ENCODE results near the gene ERBB4. TPM values are rescaled to one million over a fixed set of nuclear protein-coding genes. Genes with fewer than 3 reads are reported as not detected.

Gene ERBB4
- total and polyA plus RNA-seq, 10 of the 15 experiments (the other 5 are each of a cell fraction or from before 2014, with no cell fraction given), result under 0.01 to 0.23 (median 0.01) TPM; not detected in 4

- TF ChIP-seq NFYB (IDR thresholded peaks at IDR 0.05; ENCODE audit: insufficient read depth, low read depth, low read length), result no peak
- no peak for TF ChIP-seq IRF3 (IDR thresholded peaks at IDR 0.05)
- no peak for TF ChIP-seq POLR2AphosphoS2 (IDR thresholded peaks at IDR 0.05; ENCODE audit: low read depth, low read length)
- TF ChIP-seq SREBF1 (IDR thresholded peaks at IDR 0.05; ENCODE audit: low read length), result no peak
- TF ChIP-seq TBL1XR1 (IDR thresholded peaks at IDR 0.05; ENCODE audit: low read depth, low read length), result no peak
- no peak for TF ChIP-seq RFX5 (IDR thresholded peaks at IDR 0.05; ENCODE audit: low read depth, low read length)
- TF ChIP-seq RBBP5 (conservative IDR thresholded peaks at IDR 0.05), result no peak
- no peak for TF ChIP-seq ZNF274 (IDR thresholded peaks at IDR 0.05; ENCODE audit: insufficient read depth, insufficient read length)
- TF ChIP-seq TCF7 (IDR thresholded peaks at IDR 0.05; ENCODE audit: borderline replicate concordance), result no peak
- TF ChIP-seq PAX8 (IDR thresholded peaks at IDR 0.05), result no peak
- TF ChIP-seq JUND (IDR thresholded peaks at IDR 0.05; ENCODE audit: low read depth, low read length), result no peak
- no peak for TF ChIP-seq MEF2B (IDR thresholded peaks at IDR 0.05; ENCODE audit: partially characterized antibody, poor library complexity, severe bottlenecking)
- TF ChIP-seq TAF1 (IDR thresholded peaks at IDR 0.05; ENCODE audit: borderline replicate concordance, low read depth, low read length), result no peak
- TF ChIP-seq ZSCAN29 (IDR thresholded peaks at IDR 0.05), result no peak
- no peak for TF ChIP-seq JUNB (IDR thresholded peaks at IDR 0.05)
- TF ChIP-seq NRF1 (conservative IDR thresholded peaks at IDR 0.05; ENCODE audit: low read depth, low read length), result no peak
- no peak for TF ChIP-seq NKRF (conservative IDR thresholded peaks at IDR 0.05)
- no peak for TF ChIP-seq IKZF2 (IDR thresholded peaks at IDR 0.05)
- no peak for TF ChIP-seq SMARCA5 (IDR thresholded peaks at IDR 0.05)
- no peak for DNase-seq (ENCODE audit: low read depth, low spot score)
- no peak overlapping the region for H3K4me2 ChIP-seq (ENCODE audit: control insufficient read depth, insufficient read depth)
- CTCF ChIA-PET, result interaction anchor here (0.6 to 3.9 kb wide), 18 partner anchors 11 to 1113 kb away, joined by 3 to 22 read pairs (median 4); no protein-coding TSS in a partner anchor
- no peaks in the 10 kb centered on the region; a peak in 1 of 4 replicates for H3K27me3 ChIP-seq (replicated peaks in 1 of 2; ENCODE audit: control insufficient read depth in 2 of 2, insufficient read depth in 2 of 2, low read length in 1 of 2)
- intact Hi-C loops (cut with micrococcal nuclease; ENCODE audit: unreplicated experiment) (loop anchor here (2.0 kb wide), 1 partner anchor 1112 kb away; no protein-coding TSS in a partner anchor), in situ Hi-C loops (cut with MboI) (no loop called here)
- H2AFZ ChIP-seq (ENCODE audit: control insufficient read depth, low read depth, low read length), result no peak overlapping the region
- ATAC-seq, result no peak
- WGBS (ENCODE audit: insufficient coverage, insufficient replicate concordance, low lambda C conversion rate, missing lambda C conversion rate), result 42% methylated on average over 6 of the region's 6 CpGs
- SMC1A ChIA-PET (ENCODE audit: uncharacterized antibody, unreplicated experiment), result interaction anchor here (0.6 to 1.8 kb wide), 2 partner anchors 243 to 1113 kb away, joined by 4 to 13 read pairs; no protein-coding TSS in a partner anchor
- H3K36me3 ChIP-seq (ENCODE audit: control insufficient read depth in 2 of 2, insufficient read depth in 2 of 2, low read length in 1 of 2), result no peaks in the 10 kb centered on the region
- no peaks in the 10 kb centered on the region for H3K9me3 ChIP-seq (replicated peaks; ENCODE audit: control insufficient read depth, insufficient read depth, low read length)
- H3K4me3 ChIP-seq, result no peak overlapping the region
- no peak overlapping the region for H3K27ac ChIP-seq (ENCODE audit: control insufficient read depth, insufficient read depth)
- BruUV-seq (replicated peaks), result no TSS peak
- H4K20me1 ChIP-seq (ENCODE audit: control insufficient read depth, insufficient read depth), result no peaks in the 10 kb centered on the region
- no peak for FAIRE-seq
- POLR2A ChIA-PET, result no interaction called here
- no peaks in the 10 kb centered on the region for H3K4me1 ChIP-seq (ENCODE audit: control insufficient read depth, insufficient read depth, low read length)
- H3K9ac ChIP-seq (ENCODE audit: control insufficient read depth, insufficient read depth, low read length), result no peak overlapping the region
- H3K79me2 ChIP-seq (ENCODE audit: control insufficient read depth, insufficient read depth, low read length), result no peaks in the 10 kb centered on the region
- RAD21 ChIA-PET (ENCODE audit: unreplicated experiment), result interaction anchor here (1.6 kb wide), 1 partner anchor 1113 kb away, joined by 13 read pairs; no protein-coding TSS in a partner anchor
Measured at GRCh38 chr2:211454679-211455078, 1083.9 kb downstream of the ERBB4 start.
